NCI-H526 (cell line): Measurements from ENCODE around the gene ALK.
A peak's percentile ranks its signal among the peaks of the same experiment; 100 is the strongest.

ENCODE experiments used
- DNase-seq, 2 experiments: peaks; one replicate each; lab custom pipeline; 2025; lab: John Stamatoyannopoulos, UW

The ALK gene

GRCh38 chr2:29644949-29645348 is 276.4 kb downstream of the ALK start:
- DNase-seq = no peak

- DNase-seq = no peak
Measured at GRCh38 chr2:29643196-29643595, 278.2 kb downstream of the ALK start.

GRCh38 chr2:29640360-29640759 is 281.0 kb downstream of the ALK start:
- no peak for DNase-seq

GRCh38 chr2:29638641-29639040 is 282.7 kb downstream of the ALK start:
- no peak for DNase-seq

- no peak for DNase-seq
Measured at GRCh38 chr2:29634916-29635315, 286.5 kb downstream of the ALK start.

- DNase-seq = no peak
Measured at GRCh38 chr2:29632018-29632417, 289.4 kb downstream of the ALK start.

- DNase-seq = no peak
Measured at GRCh38 chr2:29629495-29629894, 291.9 kb downstream of the ALK start.

GRCh38 chr2:29628862-29629261 is 292.5 kb downstream of the ALK start:
- DNase-seq = no peak

GRCh38 chr2:29628108-29628745 is 293.2 kb downstream of the ALK start:
- DNase-seq = no peak

- DNase-seq = no peak
Measured at GRCh38 chr2:29627279-29627711, 294.1 kb downstream of the ALK start.

- DNase-seq = peak in 1 of 2 experiments; percentile 26
Measured at GRCh38 chr2:29620890-29621289, 300.5 kb downstream of the ALK start.

- no peak for DNase-seq
Measured at GRCh38 chr2:29619689-29620088, 301.7 kb downstream of the ALK start.

GRCh38 chr2:29618024-29618423 is 303.4 kb downstream of the ALK start:
- no peak for DNase-seq

- no peak for DNase-seq
Measured at GRCh38 chr2:29617351-29617750, 304.0 kb downstream of the ALK start.

- no peak for DNase-seq
Measured at GRCh38 chr2:29616569-29616968, 304.8 kb downstream of the ALK start.

GRCh38 chr2:29615841-29616240 is 305.5 kb downstream of the ALK start:
- DNase-seq = no peak

GRCh38 chr2:29615183-29615582 is 306.2 kb downstream of the ALK start:
- DNase-seq = no peak

- no peak for DNase-seq
Measured at GRCh38 chr2:29614295-29614830, 307.0 kb downstream of the ALK start.

GRCh38 chr2:29613792-29614266 is 307.6 kb downstream of the ALK start:
- no peak for DNase-seq

- no peak for DNase-seq
Measured at GRCh38 chr2:29613067-29613466, 308.3 kb downstream of the ALK start.

GRCh38 chr2:29612568-29612967 is 308.8 kb downstream of the ALK start:
- DNase-seq = no peak

- no peak for DNase-seq
Measured at GRCh38 chr2:29611850-29612249, 309.5 kb downstream of the ALK start.

GRCh38 chr2:29611261-29611660 is 310.1 kb downstream of the ALK start:
- no peak for DNase-seq

GRCh38 chr2:29610569-29610968 is 310.8 kb downstream of the ALK start:
- DNase-seq = no peak
